Right lobe of liver (tissue), 6 donors: Measurements from ENCODE around the gene COL18A1. TPM values are rescaled to one million over a fixed set of nuclear protein-coding genes. Genes with fewer than 3 reads are reported as not detected.

Experiments
- ATAC-seq, 4 donors: fragments of 200-7000 bp; cut with Tn5 transposase; one replicate each; pipeline ENCODE4 v1.9.1; 2020; ENCODE audit warnings: mild to moderate bottlenecking in 4 of 4, moderate library complexity in 4 of 4
- DNase-seq, 3 donors: peaks; one replicate each; pipeline ENCODE4 v3.0.0-alpha.2; 2020
- H3K27ac ChIP-seq, 3 donors: fragments of 200-600 bp; one replicate each; pipeline ENCODE4 v1.8.0; 2022
- H3K27me3 ChIP-seq, 2 donors: fragments of 200-600 bp; one replicate each; pipeline ENCODE4 v1.8.0; 2022
- H3K36me3 ChIP-seq, 4 donors: fragments of 200-600 bp; sonication (generic) in 1 of 4; one replicate each; pipeline versions ENCODE4 v1.5.1 to v1.8.0; 2017 to 2022; ENCODE audit warnings: control low read depth in 1 of 4
- H3K4me1 ChIP-seq, 4 donors: fragments of 200-600 bp; sonication (generic) in 1 of 4; one replicate each; pipeline versions ENCODE4 v1.5.1 to v1.8.0; 2017 to 2022; ENCODE audit warnings: control low read depth in 1 of 4
- H3K4me3 ChIP-seq, 3 donors: fragments of 200-600 bp; one replicate each; pipeline ENCODE4 v1.8.0; 2022
- H3K9me3 ChIP-seq, 4 donors: fragments of 200-600 bp; sonication (generic) in 1 of 4; one replicate each; pipeline versions ENCODE4 v1.5.1 to v1.8.0; 2017 to 2022; ENCODE audit warnings: control low read depth in 1 of 4
- POLR2A ChIP-seq: fragments of 450-650 bp; IDR thresholded peaks from one replicate; pipeline ENCODE4 v1.6.1; 2017; ENCODE audit warnings: antibody characterized with exemption, mild to moderate bottlenecking
- whole genome bisulfite sequencing: methylation state at CpG from one replicate; pipeline ENCODE4 v1.1.6; 2018; ENCODE audit warnings: low coverage, low lambda C conversion rate; ENCODE audit not compliant: insufficient coverage; ENCODE audit errors: missing lambda C conversion rate; 5-methylcytosine and 5-hydroxymethylcytosine counted together
- intact Hi-C, 2 donors: fragments of 100-400 bp; cut with DNase I; formaldehyde crosslinking; loops; one replicate each; pipeline versions ENCODE4 v1.11.2 to v1.14.1; 2022
- total RNA-seq, 6 experiments: library from RNA; depleted of rRNA in 2 of 6; stranded (reverse); fragments of >200 nt in 2 of 6; fragmentation: NEBNext Ultra II Directional in 3 of 6; extraction: Animal tissue kit (Norgen Biotek cat#: 25700) in 3 of 6; gene quantifications; one replicate each; pipeline versions ENCODE4 v1.1.0 to v1.2.4, GENCODE V29; 2016 to 2023
- TF ChIP-seq, protein P1 (sequence below), 4 donors: fragments of 200-600 bp in 3 of 4; fragments of 450-650 bp in 1 of 4; IDR thresholded peaks; one replicate each; pipeline versions ENCODE4 v1.5.1 to v1.8.0; 2016 to 2022; ENCODE audit warnings: antibody characterized with exemption in 4 of 4, mild to moderate bottlenecking in 2 of 4
- donor health status: DM: no; HTN: yes; CAD: no.
- donor health status: DM: no; HTN: no; CAD: no.
- donor health status: DM: no; HTN: no; CAD: no.
- donor health status: DM: no; HTN: yes; CAD: no.
- donor health status: DM: no; HTN: yes; CAD: no.

Gene COL18A1
- total RNA-seq, 6 experiments from 2014 or later: 261 to 487 (median 297) TPM

GRCh38 chr21:45479691-45480675 lies 75.0 kb downstream of the COL18A1 start:
- H3K27me3 ChIP-seq: no peaks in the 10 kb centered on the region
- intact Hi-C loops: no loop called here
- H3K9me3 ChIP-seq: no peaks in the 10 kb centered on the region
- TF ChIP-seq POLR2A: no peak
- TF ChIP-seq, protein P1, sequence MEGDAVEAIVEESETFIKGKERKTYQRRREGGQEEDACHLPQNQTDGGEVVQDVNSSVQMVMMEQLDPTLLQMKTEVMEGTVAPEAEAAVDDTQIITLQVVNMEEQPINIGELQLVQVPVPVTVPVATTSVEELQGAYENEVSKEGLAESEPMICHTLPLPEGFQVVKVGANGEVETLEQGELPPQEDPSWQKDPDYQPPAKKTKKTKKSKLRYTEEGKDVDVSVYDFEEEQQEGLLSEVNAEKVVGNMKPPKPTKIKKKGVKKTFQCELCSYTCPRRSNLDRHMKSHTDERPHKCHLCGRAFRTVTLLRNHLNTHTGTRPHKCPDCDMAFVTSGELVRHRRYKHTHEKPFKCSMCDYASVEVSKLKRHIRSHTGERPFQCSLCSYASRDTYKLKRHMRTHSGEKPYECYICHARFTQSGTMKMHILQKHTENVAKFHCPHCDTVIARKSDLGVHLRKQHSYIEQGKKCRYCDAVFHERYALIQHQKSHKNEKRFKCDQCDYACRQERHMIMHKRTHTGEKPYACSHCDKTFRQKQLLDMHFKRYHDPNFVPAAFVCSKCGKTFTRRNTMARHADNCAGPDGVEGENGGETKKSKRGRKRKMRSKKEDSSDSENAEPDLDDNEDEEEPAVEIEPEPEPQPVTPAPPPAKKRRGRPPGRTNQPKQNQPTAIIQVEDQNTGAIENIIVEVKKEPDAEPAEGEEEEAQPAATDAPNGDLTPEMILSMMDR (IDR thresholded peaks at IDR 0.05): no peak
- peaks cover 0 to 5% (median 0%) of the 10 kb centered on the region in 4 donors for H3K4me1 ChIP-seq
- peaks cover 0 to 88% (median 38%) of the 10 kb centered on the region in 4 donors for H3K36me3 ChIP-seq
- no peak overlapping the region for H3K27ac ChIP-seq
- WGBS: no CpG with 5 or more reads among the region's 37 CpGs
- no peak for ATAC-seq
- no peak overlapping the region for H3K4me3 ChIP-seq
- peak in 1 of 3 donors; percentile 27 for DNase-seq

DNA sequence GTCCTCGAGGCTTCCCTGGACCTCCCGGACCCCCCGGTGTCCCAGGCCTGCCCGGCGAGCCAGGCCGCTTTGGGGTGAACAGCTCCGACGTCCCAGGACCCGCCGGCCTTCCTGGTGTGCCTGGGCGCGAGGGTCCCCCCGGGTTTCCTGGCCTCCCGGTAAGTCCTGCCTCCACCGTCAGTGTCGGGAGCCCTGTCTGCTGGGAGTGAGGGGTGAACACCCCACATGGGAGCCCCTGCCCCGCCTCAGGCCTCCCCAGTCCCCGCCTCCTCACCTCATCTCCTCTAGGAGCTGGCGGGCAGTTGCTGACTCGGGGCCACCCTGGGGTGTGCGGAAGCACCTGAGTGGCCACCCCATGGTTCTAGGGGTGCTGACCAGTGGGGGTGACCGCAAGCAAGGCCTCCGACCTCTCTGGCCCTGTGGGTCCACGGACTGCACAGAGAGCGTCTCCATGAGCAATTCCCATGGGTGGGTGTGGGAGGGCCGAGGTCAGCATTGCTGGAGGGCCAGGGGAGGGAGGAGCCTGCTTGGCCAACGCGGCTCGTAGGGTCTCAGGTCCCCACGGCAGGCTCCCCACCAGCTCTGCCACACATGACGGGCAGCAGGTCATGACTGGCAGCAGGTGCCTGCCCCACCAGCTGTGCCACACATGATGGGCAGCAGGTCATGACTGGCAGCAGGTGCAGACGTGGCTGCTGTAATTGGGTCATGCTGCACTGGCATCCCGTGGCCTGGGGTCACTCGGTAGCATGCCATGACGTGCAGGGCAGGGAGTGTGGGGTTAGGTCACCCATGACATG lies 75.9 kb downstream of the COL18A1 start:
- Histone ChIP-seq H3K4me1 (peaks cover 0 to 5% (median 0%) of the 10 kb centered on the region in 4 donors), H3K27me3 (no peaks in the 10 kb centered on the region), H3K27ac (no peak overlapping the region), H3K36me3 (peaks cover 0 to 79% (median 37%) of the 10 kb centered on the region in 4 donors), H3K9me3 (no peaks in the 10 kb centered on the region), H3K4me3 (no peak overlapping the region)
- DNase-seq (peak in 1 of 3 donors; percentile 36), ATAC-seq (no peak)
- 84% methylated on average over 6 of the region's 35 CpGs for WGBS
- TF ChIP-seq, protein P1 (IDR thresholded peaks at IDR 0.05): no peak
- no peak for TF ChIP-seq POLR2A
- intact Hi-C loops: no loop called here

- H3K36me3 ChIP-seq: peaks cover 0 to 75% (median 36%) of the 10 kb centered on the region in 4 donors
- H3K9me3 ChIP-seq: no peaks in the 10 kb centered on the region
- ATAC-seq (no peak), DNase-seq (peak in 1 of 3 donors; percentile 27)
- peaks cover 0 to 5% (median 0%) of the 10 kb centered on the region in 4 donors for H3K4me1 ChIP-seq
- H3K27me3 ChIP-seq: no peaks in the 10 kb centered on the region
- H3K4me3 ChIP-seq: no peak overlapping the region
- WGBS: 80% methylated on average over 1 of the region's 16 CpGs
- intact Hi-C loops: no loop called here
- H3K27ac ChIP-seq: no peak overlapping the region
- TF ChIP-seq, protein P1 (IDR thresholded peaks at IDR 0.05): no peak
- no peak for TF ChIP-seq POLR2A
These were observed 76.6 kb downstream of the COL18A1 start for GRCh38 chr21:45481566-45481965.

- TF ChIP-seq, protein P1 (IDR thresholded peaks at IDR 0.05): no peak
- no peak for TF ChIP-seq POLR2A
- Histone ChIP-seq H3K4me1 (peaks cover 0 to 5% (median 0%) of the 10 kb centered on the region in 4 donors), H3K27ac (peak overlapping the region in 2 of 3 donors; percentile 54 to 65), H3K36me3 (peaks cover 0 to 77% (median 37%) of the 10 kb centered on the region in 4 donors), H3K4me3 (no peak overlapping the region), H3K27me3 (no peaks in the 10 kb centered on the region), H3K9me3 (no peaks in the 10 kb centered on the region)
- 92% methylated on average over 4 of the region's 33 CpGs for WGBS
- ATAC-seq (no peak), DNase-seq (peak in 1 of 3 donors; percentile 18)
- intact Hi-C loops: no loop called here
These were observed 77.3 kb downstream of the COL18A1 start for GRCh38 chr21:45481977-45482898.
